HepG2 (cell line): ENCODE data around the gene WNT5B. TPM values are rescaled to one million over a fixed set of nuclear protein-coding genes. Genes with fewer than 3 reads are reported as not detected.

Experiments
- ATAC-seq: fragments of 200-7000 bp; cut with Tn5 transposase; 3 replicates; pipeline ENCODE4 v1.9.1; 2020; ENCODE audit warnings: mild to moderate bottlenecking, moderate library complexity
- BruUV-seq: library from RNA; stranded (reverse); fragments of 400-500 nt; replicated peaks from 2 replicates; lab custom pipeline; 2021; lab: Mats Ljungman, UMichigan
- CTCF ChIA-PET: fragments of 300-600 bp; formaldehyde crosslinking; extraction: SDS; loops from one replicate; lab custom pipeline; 2021; ENCODE audit warnings: low total read pairs, inconsistent platforms, low intra/inter-chr PET ratio; lab: Yijun Ruan, JAX
- POLR2A ChIA-PET: fragments of 350-600 bp; sonication (Branson Sonifier 250); formaldehyde crosslinking; loops from one replicate; lab custom pipeline; 2020; ENCODE audit warnings: antibody characterized with exemption, inconsistent platforms; lab: Yijun Ruan, JAX
- DNase-seq: peaks from one replicate; pipeline ENCODE4 v3.0.0-alpha.2; 2015; ENCODE audit warnings: low spot score
- FAIRE-seq: peaks from 3 replicates; lab custom pipeline; 2011; peaks lifted over from hg19 to GRCh38; lab: Jason Lieb, UNC
- H2AFZ ChIP-seq: one replicate; pipeline ENCODE4 v1.6.1; 2011; ENCODE audit warnings: low read length, inconsistent platforms
- H3K27ac ChIP-seq: fragments of 300-600 bp; 3 replicates; pipeline ENCODE4 v1.8.0; 2011; ENCODE audit warnings: mixed run types, mild to moderate bottlenecking, mixed read lengths, low read length, inconsistent platforms; ENCODE audit not compliant: insufficient read depth; ENCODE audit errors: extremely low read length
- H3K27me3 ChIP-seq, 2 experiments: fragments of 200-600 bp in 1 of 2; 2 replicates in 1 of 2; 3 replicates in 1 of 2; pipeline versions ENCODE4 v1.6.0 to v1.8.0; 2011; ENCODE audit warnings: low read length in 2 of 2, mild to moderate bottlenecking in 2 of 2, moderate library complexity in 2 of 2, inconsistent platforms in 1 of 2; ENCODE audit not compliant: insufficient read depth in 2 of 2, control insufficient read depth in 1 of 2
- H3K36me3 ChIP-seq, 2 experiments: fragments of 200-600 bp in 1 of 2; replicated peaks in 1 of 2; 2 replicates in 1 of 2; 3 replicates in 1 of 2; pipeline versions ENCODE4 v1.5.1 to v1.8.0; 2011; ENCODE audit warnings: low read length in 2 of 2, inconsistent platforms in 1 of 2; ENCODE audit not compliant: insufficient read depth in 2 of 2, control insufficient read depth in 1 of 2
- H3K4me1 ChIP-seq: 2 replicates; pipeline ENCODE4 v1.5.1; 2012; ENCODE audit warnings: low read length, inconsistent platforms; ENCODE audit not compliant: insufficient read depth
- H3K4me2 ChIP-seq: 2 replicates; pipeline ENCODE4 v1.6.0; 2011; ENCODE audit warnings: low read depth, low read length, inconsistent platforms
- H3K4me3 ChIP-seq, 3 experiments: fragments of 200-600 bp in 1 of 3; sonication (generic), shearing (Covaris generic) in 1 of 3; replicated peaks in 1 of 3; 2 replicates each; pipeline ENCODE4 v1.5.1; 2011 to 2016; ENCODE audit warnings: low read length in 3 of 3, inconsistent platforms in 2 of 3, low read depth in 2 of 3, mild to moderate bottlenecking in 2 of 3, control low read depth in 1 of 3, mixed read lengths in 1 of 3; ENCODE audit not compliant: insufficient read depth in 1 of 3
- H3K79me2 ChIP-seq: one replicate; pipeline ENCODE4 v1.6.1; 2011; ENCODE audit warnings: low read length, inconsistent platforms; ENCODE audit not compliant: insufficient read depth
- H3K9ac ChIP-seq: 2 replicates; pipeline ENCODE4 v1.6.0; 2011; ENCODE audit warnings: mild to moderate bottlenecking, low read depth, low read length, inconsistent platforms; ENCODE audit not compliant: insufficient read depth
- H3K9me3 ChIP-seq: 2 replicates; pipeline ENCODE4 v1.5.1; 2012; ENCODE audit warnings: mild to moderate bottlenecking, low read length
- H4K20me1 ChIP-seq: 2 replicates; pipeline ENCODE4 v1.6.0; 2011; ENCODE audit warnings: inconsistent platforms, mild to moderate bottlenecking, low read length, moderate library complexity; ENCODE audit not compliant: insufficient read depth
- ATAD3A ChIP-seq: sonication (generic); formaldehyde crosslinking; IDR thresholded peaks from 2 replicates; pipeline ENCODE4 v1.4.0; 2020; ENCODE audit warnings: missing genetic modification reagents
- BRD4 ChIP-seq: sonication (generic); formaldehyde crosslinking; IDR thresholded peaks from 2 replicates; pipeline ENCODE4 v1.4.0; 2020; ENCODE audit warnings: missing genetic modification reagents
- HNRNPUL1 ChIP-seq: fragments of 200-400 bp; formaldehyde crosslinking; IDR thresholded peaks from 2 replicates; pipeline ENCODE4 v1.6.1; 2017; ENCODE audit warnings: low read depth, mild to moderate bottlenecking, low read length, moderate library complexity
- KDM2A ChIP-seq: sonication (generic); formaldehyde crosslinking; IDR thresholded peaks from 2 replicates; pipeline ENCODE4 v1.4.0; 2020; ENCODE audit warnings: low read depth, missing genetic modification reagents, borderline replicate concordance
- KDM3A ChIP-seq: IDR thresholded peaks from 2 replicates; pipeline ENCODE4 v1.6.1; 2018; ENCODE audit warnings: low read depth, missing compliant biosample characterization
- MAFK ChIP-seq, 2 experiments: IDR thresholded peaks in 1 of 2; conservative IDR thresholded peaks in 1 of 2; 2 replicates each; pipeline ENCODE4 v1.6.1; 2011; ENCODE audit warnings: improper control_type of control experiment in 2 of 2, low read length in 2 of 2
- MLLT10 ChIP-seq: sonication (generic); formaldehyde crosslinking; IDR thresholded peaks from 2 replicates; pipeline ENCODE4 v1.4.0; 2020; ENCODE audit warnings: missing genetic modification reagents
- MTF2 ChIP-seq: sonication (generic); formaldehyde crosslinking; IDR thresholded peaks from 2 replicates; pipeline ENCODE4 v1.5.0; 2020; ENCODE audit warnings: missing genetic modification reagents, borderline replicate concordance
- NCOA5 ChIP-seq: sonication (generic); formaldehyde crosslinking; IDR thresholded peaks from 2 replicates; pipeline ENCODE4 v1.4.0; 2020; ENCODE audit warnings: missing genetic modification reagents
- NPAS2 ChIP-seq: sonication (generic); formaldehyde crosslinking; IDR thresholded peaks from 2 replicates; pipeline ENCODE4 v1.8.0; 2022; ENCODE audit warnings: mild to moderate bottlenecking, missing genetic modification reagents, borderline replicate concordance
- RBFOX2 ChIP-seq: fragments of 200-400 bp; formaldehyde crosslinking; IDR thresholded peaks from 2 replicates; pipeline ENCODE4 v1.6.1; 2017; ENCODE audit warnings: low read depth, mild to moderate bottlenecking, low read length
- REXO4 ChIP-seq: sonication (generic); formaldehyde crosslinking; IDR thresholded peaks from 2 replicates; pipeline ENCODE4 v1.8.0; 2022; ENCODE audit warnings: missing genetic modification reagents, mild to moderate bottlenecking, borderline replicate concordance
- ZBTB33 ChIP-seq: sonication (generic); formaldehyde crosslinking; IDR thresholded peaks from 2 replicates; pipeline ENCODE4 v1.4.0; 2020; ENCODE audit warnings: missing genetic modification reagents
- ZNF318 ChIP-seq: sonication (generic); formaldehyde crosslinking; IDR thresholded peaks from 2 replicates; pipeline ENCODE4 v1.4.0; 2020; ENCODE audit warnings: mild to moderate bottlenecking, missing genetic modification reagents
- ZNF350 ChIP-seq: sonication (generic); formaldehyde crosslinking; IDR thresholded peaks from 2 replicates; pipeline ENCODE4 v1.4.0; 2020; ENCODE audit warnings: mild to moderate bottlenecking, low read depth, missing genetic modification reagents, borderline replicate concordance
- ZNF44 ChIP-seq: sonication (generic); formaldehyde crosslinking; IDR thresholded peaks from 2 replicates; pipeline ENCODE4 v1.5.1; 2020; ENCODE audit warnings: mild to moderate bottlenecking, missing genetic modification reagents
- ZSCAN31 ChIP-seq: sonication (generic); formaldehyde crosslinking; IDR thresholded peaks from 2 replicates; pipeline ENCODE4 v1.5.0; 2020; ENCODE audit warnings: low read depth, mild to moderate bottlenecking, missing genetic modification reagents
- WGBS: methylation state at CpG from one replicate; pipeline ENCODE4 v1.1.6; 2017; ENCODE audit warnings: low lambda C conversion rate; 5-methylcytosine and 5-hydroxymethylcytosine counted together
- in situ Hi-C: cut with HindIII; loops from 2 replicates; pipeline ENCODE4 v1.10.0; 2017; ENCODE audit warnings: low pct_unique_long_range_greater_than_20kb; ENCODE audit not compliant: extremely low pct_ligation_motif_present
- intact Hi-C: fragments of 100-400 bp; cut with micrococcal nuclease; formaldehyde crosslinking; loops from one replicate; pipeline ENCODE4 v1.10.0; 2022; ENCODE audit not compliant: unreplicated experiment
- polyA plus RNA-seq, 8 experiments: library from polyadenylated mRNA; depleted of rRNA in 3 of 8; stranded (reverse) in 7 of 8; unstranded in 1 of 8; fragments of >200 nt; fragmentation: Illumina TruSeq in 4 of 8; extraction: Trizol in 4 of 8; gene quantifications; 2 replicates each; pipeline versions ENCODE4 v1.2.1 to v1.2.3, GENCODE V29; 2011 to 2016; ENCODE audit warnings: low read depth in 4 of 8, missing spikeins in 1 of 8, mixed read lengths in 1 of 8; ENCODE audit not compliant: insufficient read depth in 1 of 8
- total RNA-seq, 5 experiments: library from RNA; depleted of rRNA; stranded (reverse); fragments of >200 nt; fragmentation: Illumina TruSeq; extraction: Trizol; gene quantifications; 2 replicates each; pipeline ENCODE4 v1.2.3, GENCODE V29; 2016; ENCODE audit warnings: low read depth in 1 of 5

The WNT5B gene
- total and polyA plus RNA-seq, 2 of the 13 experiments (the other 11 are each of a cell fraction or from before 2014, with no cell fraction given): 0.04 TPM; not detected in 1

GRCh38 chr12:1665366-1665765 is 36.3 kb downstream of the WNT5B start:
- Histone ChIP-seq H3K27ac (no peak overlapping the region), H3K4me3 (no peak overlapping the region), H3K9ac (no peak overlapping the region), H4K20me1 (no peaks in the 10 kb centered on the region), H3K36me3 (no peaks in the 10 kb centered on the region), H2AFZ (no peak overlapping the region), H3K9me3 (no peaks in the 10 kb centered on the region), H3K79me2 (no peaks in the 10 kb centered on the region), H3K4me2 (peak overlapping the region; percentile 21; the same call in 1 of the 2 replicates), H3K4me1 (peaks cover 66% of the 10 kb centered on the region), H3K27me3 (no peaks in the 10 kb centered on the region)
- in situ Hi-C loops: no loop called here
- intact Hi-C loops: loop anchor here (10.0 kb wide), 1 partner anchor 99 kb away; no protein-coding TSS in a partner anchor
- ATAC-seq: no peak
- CTCF ChIA-PET: no interaction called here
- FAIRE-seq: no peak
- WGBS: 53% methylated on average over 2 of the region's 2 CpGs
- no peak for DNase-seq
- BruUV-seq: no TSS peak
- POLR2A ChIA-PET: no interaction called here
- TF ChIP-seq KDM2A (CRISPR knock-in tag) (no peak), ATAD3A (CRISPR knock-in tag) (no peak), KDM3A (CRISPR knock-in tag) (no peak), HNRNPUL1 (no peak), REXO4 (CRISPR knock-in tag) (no peak), ZSCAN31 (CRISPR knock-in tag) (no peak), MAFK (conservative IDR thresholded peaks at IDR 0.05 in 1 of 2, IDR thresholded peaks at IDR 0.05 in 1 of 2; ENCODE audit: low read length in 2 of 2) (peak; percentile 79 to 83), NPAS2 (no peak), ZNF44 (CRISPR knock-in tag) (no peak), MLLT10 (CRISPR knock-in tag) (no peak), RBFOX2 (no peak), NCOA5 (CRISPR knock-in tag) (no peak), BRD4 (CRISPR knock-in tag) (no peak), ZBTB33 (CRISPR knock-in tag) (no peak), ZNF318 (CRISPR knock-in tag) (no peak), MTF2 (CRISPR knock-in tag) (no peak), ZNF350 (CRISPR knock-in tag) (no peak)
